ENCODE data around the gene POLR2B. TPM values are rescaled to one million over a fixed set of nuclear protein-coding genes. Genes with fewer than 3 reads are reported as not detected.

Gene POLR2B
- total and polyA plus RNA-seq, 4 experiments from 2014 or later: 53.6 to 136 (median 98.1) TPM

Other genes starting within 250 kb of the POLR2B start
- 1 to 10 TPM; 3.2 to 3.6 TPM for gene SPINK2, start 157.2 kb upstream of the POLR2B start, total RNA-seq
- gene SPINK2, start 157.2 kb upstream of the POLR2B start, polyA plus RNA-seq: 1 to 10 TPM; 5.9 to 7.6 TPM
- 10 to 100 TPM; 77.3 to 79.2 TPM for gene REST, start 71.0 kb upstream of the POLR2B start, total RNA-seq
- gene REST, start 71.0 kb upstream of the POLR2B start, polyA plus RNA-seq: 100 to 1,000 TPM; 170 to 178 TPM
- gene NOA1, start 1.3 kb upstream of the POLR2B start, total RNA-seq: 10 to 100 TPM; 20.1 to 20.4 TPM
- 10 to 100 TPM; 17.5 to 21.6 TPM for gene NOA1, start 1.3 kb upstream of the POLR2B start, polyA plus RNA-seq
- gene IGFBP7, start 131.5 kb downstream of the POLR2B start, total RNA-seq: not detected
- not detected for gene IGFBP7, start 131.5 kb downstream of the POLR2B start, polyA plus RNA-seq